EL (cell line): ENCODE measurements around the gene DCAF4.

Experiments
- DNase-seq: peaks from one replicate; pipeline ENCODE4 v3.0.0-alpha.2; 2016

The DCAF4 gene

GRCh38 chr14:72894623-72895378 lies 31.5 kb upstream of the DCAF4 start:
- DNase-seq: peak; percentile 51

GRCh38 chr14:72898448-72898847 lies 27.8 kb upstream of the DCAF4 start:
- no peak for DNase-seq

GRCh38 chr14:72901361-72901760 lies 24.9 kb upstream of the DCAF4 start:
- DNase-seq: no peak

- DNase-seq: no peak
Measured at GRCh38 chr14:72902801-72903530, 23.3 kb upstream of the DCAF4 start.

GRCh38 chr14:72903716-72904115 lies 22.5 kb upstream of the DCAF4 start:
- no peak for DNase-seq

- DNase-seq: no peak
Measured at GRCh38 chr14:72904218-72904617, 22.0 kb upstream of the DCAF4 start.

- DNase-seq: peak; percentile 83
Measured at GRCh38 chr14:72904840-72905561, 21.3 kb upstream of the DCAF4 start.

- DNase-seq: peak; percentile 91
Measured at GRCh38 chr14:72906316-72906715, 19.9 kb upstream of the DCAF4 start.

GRCh38 chr14:72906879-72907278 lies 19.4 kb upstream of the DCAF4 start:
- peak; percentile 51 for DNase-seq

GRCh38 chr14:72907886-72908285 lies 18.4 kb upstream of the DCAF4 start:
- peak; percentile 92 for DNase-seq

GRCh38 chr14:72909163-72909562 lies 17.1 kb upstream of the DCAF4 start:
- no peak for DNase-seq

- DNase-seq: no peak
Measured at GRCh38 chr14:72913809-72914208, 12.5 kb upstream of the DCAF4 start.

- DNase-seq: peak; percentile 49
Measured at GRCh38 chr14:72916174-72916573, 10.1 kb upstream of the DCAF4 start.

- no peak for DNase-seq
Measured at GRCh38 chr14:72917094-72917802, 9.0 kb upstream of the DCAF4 start.

- DNase-seq: no peak
Measured at GRCh38 chr14:72920008-72920407, 6.3 kb upstream of the DCAF4 start.

GRCh38 chr14:72921396-72921795 lies 4.9 kb upstream of the DCAF4 start:
- no peak for DNase-seq

- no peak for DNase-seq
Measured at GRCh38 chr14:72924337-72924736, 1.9 kb upstream of the DCAF4 start.

GRCh38 chr14:72925171-72925759 lies 999 bp upstream of the DCAF4 start:
- no peak for DNase-seq

- DNase-seq: no peak
Measured at GRCh38 chr14:72925815-72926291, 411 bp upstream of the DCAF4 start.

- no peak for DNase-seq
Measured at GRCh38 chr14:72928872-72929271, 2.6 kb downstream of the DCAF4 start.

GRCh38 chr14:72929316-72930080 lies 3.2 kb downstream of the DCAF4 start:
- DNase-seq: no peak

GRCh38 chr14:72932893-72933292 lies 6.6 kb downstream of the DCAF4 start:
- no peak for DNase-seq
